Measurements from ENCODE around the gene RNASEH2A. TPM values are rescaled to one million over a fixed set of nuclear protein-coding genes. Genes with fewer than 3 reads are reported as not detected.

RNASEH2A gene
- total RNA-seq, 1 donor: 22.9 TPM

- DNase-seq (ENCODE audit: low read depth): no peak
- TF ChIP-seq, protein P1, sequence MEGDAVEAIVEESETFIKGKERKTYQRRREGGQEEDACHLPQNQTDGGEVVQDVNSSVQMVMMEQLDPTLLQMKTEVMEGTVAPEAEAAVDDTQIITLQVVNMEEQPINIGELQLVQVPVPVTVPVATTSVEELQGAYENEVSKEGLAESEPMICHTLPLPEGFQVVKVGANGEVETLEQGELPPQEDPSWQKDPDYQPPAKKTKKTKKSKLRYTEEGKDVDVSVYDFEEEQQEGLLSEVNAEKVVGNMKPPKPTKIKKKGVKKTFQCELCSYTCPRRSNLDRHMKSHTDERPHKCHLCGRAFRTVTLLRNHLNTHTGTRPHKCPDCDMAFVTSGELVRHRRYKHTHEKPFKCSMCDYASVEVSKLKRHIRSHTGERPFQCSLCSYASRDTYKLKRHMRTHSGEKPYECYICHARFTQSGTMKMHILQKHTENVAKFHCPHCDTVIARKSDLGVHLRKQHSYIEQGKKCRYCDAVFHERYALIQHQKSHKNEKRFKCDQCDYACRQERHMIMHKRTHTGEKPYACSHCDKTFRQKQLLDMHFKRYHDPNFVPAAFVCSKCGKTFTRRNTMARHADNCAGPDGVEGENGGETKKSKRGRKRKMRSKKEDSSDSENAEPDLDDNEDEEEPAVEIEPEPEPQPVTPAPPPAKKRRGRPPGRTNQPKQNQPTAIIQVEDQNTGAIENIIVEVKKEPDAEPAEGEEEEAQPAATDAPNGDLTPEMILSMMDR (IDR thresholded peaks at IDR 0.05; ENCODE audit: insufficient read depth, low read depth, low read length): no peak
- H3K4me3 ChIP-seq (ENCODE audit: low read depth, low read length): peak within 1 kb of the TSS; percentile 73
These were observed 31.5 kb upstream of the RNASEH2A start, which contains the start of gene HOOK2 for GRCh38 chr19:12774588-12775555. Gene HOOK2 (minus strand): TSS chr19:12775552. CDS start chr19:12775449, 103 bp downstream.

- H3K4me3 ChIP-seq (ENCODE audit: low read depth, low read length): peak overlapping the region; percentile 66
- TF ChIP-seq, protein P1 (IDR thresholded peaks at IDR 0.05; ENCODE audit: insufficient read depth, low read depth, low read length): peak; percentile 93
- DNase-seq (ENCODE audit: low read depth): peak; percentile 80
These were observed 29.0 kb upstream of the RNASEH2A start for GRCh38 chr19:12777217-12778016.

DNA sequence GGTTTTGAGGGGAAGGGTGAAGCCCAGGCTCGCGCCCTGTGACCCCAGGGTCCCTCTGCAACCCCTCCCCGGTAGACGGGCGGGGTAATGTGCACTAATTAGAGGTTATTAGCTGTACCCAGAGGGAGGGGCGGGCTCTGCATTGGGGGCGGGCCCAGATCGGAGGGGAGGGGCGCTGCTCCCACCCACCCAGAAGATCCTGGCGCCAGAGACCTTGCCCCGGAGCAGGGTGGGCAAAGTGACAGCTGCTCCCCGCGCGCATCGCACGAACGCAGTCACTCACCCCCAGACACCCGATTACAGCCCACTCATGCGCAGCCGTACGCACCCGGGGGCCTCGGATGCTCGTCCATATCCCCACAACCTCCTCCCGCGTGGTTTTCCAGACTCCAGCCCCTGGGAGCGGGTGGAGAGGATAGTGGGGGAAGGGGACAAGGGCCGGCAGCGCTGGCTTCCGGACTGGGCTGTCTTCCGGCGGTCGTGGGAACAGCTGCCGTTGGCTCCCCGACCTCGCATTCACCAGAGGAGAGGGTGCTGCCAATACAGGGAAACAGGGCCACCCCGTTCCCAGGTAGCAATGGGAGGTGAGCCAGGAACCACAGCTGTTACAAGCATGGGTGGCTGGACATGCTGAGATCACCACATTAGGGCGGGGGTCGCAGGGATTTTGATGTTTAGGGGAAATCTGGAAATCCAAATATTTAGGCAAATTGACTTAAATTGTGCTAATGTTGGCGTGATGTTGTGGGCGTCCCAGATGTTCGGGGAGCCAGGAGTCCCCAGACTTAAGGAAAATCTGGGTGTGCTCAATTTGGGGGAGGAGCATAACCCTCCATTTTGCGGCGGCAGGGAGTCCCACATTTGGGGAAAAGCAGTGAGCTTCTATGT, 28.1 kb upstream of the RNASEH2A start:
- H3K4me3 ChIP-seq (ENCODE audit: low read depth, low read length): peak overlapping the region; percentile 66
- DNase-seq (ENCODE audit: low read depth): peak; percentile 88
- TF ChIP-seq, protein P1 (IDR thresholded peaks at IDR 0.05; ENCODE audit: insufficient read depth, low read depth, low read length): no peak

- no peak for DNase-seq (ENCODE audit: low read depth)
- TF ChIP-seq, protein P1 (IDR thresholded peaks at IDR 0.05; ENCODE audit: insufficient read depth, low read depth, low read length): no peak
- H3K4me3 ChIP-seq (ENCODE audit: low read depth, low read length): peak overlapping the region; percentile 66
These were observed 27.6 kb upstream of the RNASEH2A start for GRCh38 chr19:12778905-12779161.

GRCh38 chr19:12779162-12779993, 27.0 kb upstream of the RNASEH2A start:
- TF ChIP-seq, protein P1 (IDR thresholded peaks at IDR 0.05; ENCODE audit: insufficient read depth, low read depth, low read length): no peak
- H3K4me3 ChIP-seq (ENCODE audit: low read depth, low read length): peak overlapping the region; percentile 66
- peak; percentile 87 for DNase-seq (ENCODE audit: low read depth)

DNA sequence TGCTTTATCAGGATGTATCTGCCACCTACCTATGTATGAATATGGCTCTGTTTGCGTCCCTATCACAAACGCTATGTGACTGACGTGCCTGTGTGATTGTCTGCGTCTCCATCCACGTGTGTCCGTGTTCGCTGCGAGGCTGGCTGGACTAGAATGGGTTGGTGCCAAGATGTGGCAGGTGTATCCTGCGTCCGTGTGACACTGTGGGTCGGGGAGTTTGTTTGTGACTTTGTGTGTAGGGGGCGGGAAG, 24.3 kb upstream of the RNASEH2A start:
- DNase-seq (ENCODE audit: low read depth): no peak
- TF ChIP-seq, protein P1 (IDR thresholded peaks at IDR 0.05; ENCODE audit: insufficient read depth, low read depth, low read length): no peak
- H3K4me3 ChIP-seq (ENCODE audit: low read depth, low read length): peak overlapping the region; percentile 57
